Effector memory CD8-positive, alpha-beta T cell (primary cell): ENCODE measurements around the gene CHSY1.
A peak's percentile ranks its signal among the peaks of the same experiment; 100 is the strongest.

Experiments used
- ATAC-seq: fragments of 150-1000 bp; cut with Tn5 transposase; replicated peaks from 2 replicates; pipeline ENCODE4 v1.10.0; 2021; ENCODE audit warnings: mild to moderate bottlenecking, moderate library complexity
- DNase-seq, 3 experiments: peaks; one replicate each; pipeline ENCODE4 v3.0.0; 2021
- H3K27ac Mint-ChIP-seq, 2 donors: one replicate each; pipeline ENCODE4 v1.8.0; 2022; ENCODE audit warnings: mild to moderate bottlenecking in 2 of 2, mixed read lengths in 2 of 2, moderate library complexity in 2 of 2
- H3K27me3 Mint-ChIP-seq, 2 donors: one replicate each; pipeline ENCODE4 v1.8.0; 2022; ENCODE audit warnings: mixed read lengths in 2 of 2
- H3K36me3 Mint-ChIP-seq: one replicate; pipeline ENCODE4 v1.8.0; 2022; ENCODE audit warnings: mild to moderate bottlenecking, moderate library complexity, mixed read lengths; ENCODE audit not compliant: insufficient read depth
- H3K4me1 Mint-ChIP-seq, 2 donors: one replicate each; pipeline ENCODE4 v1.8.0; 2022; ENCODE audit warnings: low read depth in 2 of 2, mixed read lengths in 2 of 2
- H3K4me3 Mint-ChIP-seq, 2 donors: one replicate each; pipeline ENCODE4 v1.8.0; 2022; ENCODE audit warnings: mild to moderate bottlenecking in 2 of 2, mixed read lengths in 2 of 2, moderate library complexity in 2 of 2
- H3K9me3 Mint-ChIP-seq, 2 donors: one replicate each; pipeline ENCODE4 v1.8.0; 2022; ENCODE audit warnings: mixed read lengths in 2 of 2

CHSY1 gene

DNA sequence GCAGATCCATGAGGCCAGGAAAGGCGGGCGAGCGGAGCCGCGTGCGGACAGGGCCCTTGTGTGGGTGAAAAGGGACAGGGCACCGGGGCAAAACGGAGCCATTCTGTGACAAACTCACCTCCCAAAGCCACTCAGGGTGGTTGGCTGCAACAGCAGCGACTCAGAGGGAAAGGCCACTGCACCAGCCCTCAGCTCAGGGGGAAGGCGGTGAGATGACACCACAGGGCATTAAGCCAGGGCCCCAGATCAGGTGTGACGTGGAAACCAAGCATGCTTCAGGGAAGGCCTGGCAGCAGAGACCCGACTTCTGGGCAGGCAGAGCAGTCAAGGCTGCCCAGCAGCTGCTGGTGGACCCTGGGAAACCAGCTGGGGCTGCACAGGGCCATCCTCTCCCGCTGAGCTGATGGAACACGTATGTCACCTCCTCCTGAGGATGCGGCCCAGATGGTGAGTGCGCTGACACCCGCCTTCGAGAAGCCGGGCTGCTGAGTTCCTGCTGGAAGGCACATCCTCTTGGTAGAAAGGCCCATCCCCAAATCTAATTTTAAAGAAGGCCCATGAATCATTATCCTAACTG lies 82.3 kb downstream of the CHSY1 start:
- Mint-ChIP-seq H3K4me1 (peaks cover 10 to 25% of the 10 kb centered on the region in 2 donors), H3K36me3 (peaks cover 8% of the 10 kb centered on the region), H3K27ac (no peak overlapping the region), H3K27me3 (no peaks in the 10 kb centered on the region), H3K9me3 (peaks cover 0 to under 1% of the 10 kb centered on the region in 2 donors), H3K4me3 (no peak overlapping the region)
- DNase-seq (no peak), ATAC-seq (no peak)

DNA sequence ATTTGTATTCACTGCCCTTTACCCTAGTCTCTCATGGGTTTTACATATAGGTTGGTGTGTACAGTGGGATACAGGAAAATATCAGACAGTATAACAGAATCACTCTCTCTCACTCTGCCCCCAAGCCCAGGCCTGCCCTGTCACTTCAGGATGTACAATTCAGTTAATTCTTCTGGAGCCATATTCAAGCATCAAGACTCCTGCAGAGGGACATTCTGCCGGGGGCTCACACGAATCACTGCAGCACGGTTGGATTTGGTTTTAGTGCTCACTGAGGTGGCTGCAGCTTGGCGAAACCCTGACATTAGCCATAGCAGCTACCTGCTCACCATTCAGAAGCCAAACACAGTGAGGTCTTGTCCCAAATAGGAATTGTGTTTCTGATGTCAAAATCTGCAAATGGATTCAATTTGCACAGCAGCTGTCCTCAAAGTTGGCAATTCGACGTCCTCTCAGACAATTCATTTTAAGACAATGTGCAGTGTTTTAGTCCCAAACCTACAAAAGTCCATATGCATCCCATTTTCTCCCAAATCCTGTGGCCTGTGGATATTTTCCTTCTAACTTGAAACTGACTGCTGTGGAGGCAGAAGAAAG lies 82.9 kb downstream of the CHSY1 start:
- ATAC-seq (no peak), DNase-seq (no peak)
- no peak overlapping the region for H3K27ac Mint-ChIP-seq
- peaks cover 0 to 3% of the 10 kb centered on the region in 2 donors for H3K9me3 Mint-ChIP-seq
- H3K36me3 Mint-ChIP-seq = peaks cover 2% of the 10 kb centered on the region
- H3K4me1 Mint-ChIP-seq = peaks cover 10 to 24% of the 10 kb centered on the region in 2 donors
- H3K27me3 Mint-ChIP-seq = no peaks in the 10 kb centered on the region
- no peak overlapping the region for H3K4me3 Mint-ChIP-seq

DNA sequence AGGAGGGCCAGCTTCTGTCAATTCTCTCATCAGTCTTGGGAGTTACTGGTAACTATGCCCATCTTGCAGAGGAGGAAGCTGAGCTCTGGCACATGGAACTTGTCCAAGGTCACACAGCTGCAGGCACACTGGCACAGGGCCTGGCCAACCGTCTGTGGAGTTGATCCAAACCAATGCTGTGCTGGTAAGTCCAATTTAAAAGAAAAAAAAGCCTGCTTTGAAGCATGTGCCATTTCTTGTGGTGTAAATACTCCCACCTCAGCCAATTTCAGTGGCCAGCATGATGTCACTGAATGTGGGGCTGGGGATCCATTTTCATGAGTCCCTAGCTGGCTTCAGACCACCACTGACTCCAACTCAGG lies 83.4 kb downstream of the CHSY1 start:
- no peaks in the 10 kb centered on the region for H3K36me3 Mint-ChIP-seq
- ATAC-seq (no peak), DNase-seq (no peak)
- peak overlapping the region; percentile 41 to 70 for H3K4me3 Mint-ChIP-seq
- H3K9me3 Mint-ChIP-seq = peaks cover 0 to 5% of the 10 kb centered on the region in 2 donors
- peaks cover 10 to 22% of the 10 kb centered on the region in 2 donors for H3K4me1 Mint-ChIP-seq
- no peaks in the 10 kb centered on the region for H3K27me3 Mint-ChIP-seq
- H3K27ac Mint-ChIP-seq = peak overlapping the region; percentile 90 to 93

DNA sequence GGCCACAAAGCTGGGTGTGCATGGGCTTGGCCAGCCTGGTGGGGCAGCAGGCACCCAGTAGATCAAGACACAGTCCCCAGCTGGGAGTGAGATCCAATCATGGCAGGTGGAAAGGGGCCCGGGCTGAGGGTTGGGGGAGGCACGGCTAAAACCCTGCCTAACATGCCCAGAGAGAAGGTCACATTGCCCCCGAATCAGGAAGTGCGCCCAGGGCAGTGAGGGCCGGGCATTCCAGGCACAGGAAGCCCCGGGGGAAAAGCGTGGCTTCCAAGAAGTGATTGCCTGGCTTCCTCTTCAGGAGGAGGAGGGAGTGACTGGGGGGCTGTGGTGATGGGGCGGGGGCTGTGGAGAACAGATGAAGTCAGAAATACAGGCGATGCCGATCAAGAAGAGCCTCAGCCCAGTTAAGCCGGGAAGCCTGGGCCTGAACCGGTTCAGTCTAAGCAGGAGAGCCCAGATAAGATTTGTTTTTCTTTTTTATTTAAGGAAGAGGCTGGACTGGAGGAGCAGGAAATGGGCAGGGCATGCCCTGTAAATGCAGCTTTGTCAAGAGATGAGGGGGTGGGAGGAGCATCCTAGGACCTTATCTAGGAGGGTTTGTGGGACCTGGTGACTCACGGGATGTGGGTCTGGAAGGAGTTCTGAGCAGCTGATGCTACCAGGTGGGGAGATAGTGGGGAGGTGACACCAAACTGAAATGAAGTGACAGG lies 83.9 kb downstream of the CHSY1 start:
- DNase-seq (peak in 2 of 3 experiments; percentile 4 to 15), ATAC-seq (peak; percentile 96)
- H3K27me3 Mint-ChIP-seq = no peaks in the 10 kb centered on the region
- no peaks in the 10 kb centered on the region for H3K36me3 Mint-ChIP-seq
- H3K9me3 Mint-ChIP-seq = peaks cover 0 to 5% of the 10 kb centered on the region in 2 donors
- peak overlapping the region; percentile 41 to 70 for H3K4me3 Mint-ChIP-seq
- H3K4me1 Mint-ChIP-seq = peaks cover 10 to 22% of the 10 kb centered on the region in 2 donors
- H3K27ac Mint-ChIP-seq = peak overlapping the region; percentile 90 to 93

DNA sequence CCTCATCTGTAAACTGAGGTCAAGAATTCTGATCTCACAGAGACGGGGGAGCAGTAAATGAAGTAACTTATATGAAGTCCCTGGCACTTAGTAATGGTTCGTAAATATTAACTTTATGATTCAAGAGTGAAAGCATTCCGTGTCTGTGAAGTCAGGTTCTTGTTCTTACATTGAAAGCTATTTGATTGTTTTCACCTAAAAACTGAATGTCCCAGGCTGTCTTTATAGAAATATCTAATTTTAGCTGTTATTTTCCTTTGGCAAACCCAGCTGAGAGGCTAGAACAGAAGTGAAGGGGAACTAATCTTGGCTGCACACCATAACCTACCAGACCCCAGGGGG lies 84.5 kb downstream of the CHSY1 start:
- Mint-ChIP-seq H3K36me3 (no peaks in the 10 kb centered on the region), H3K27ac (peak overlapping the region; percentile 90 to 93), H3K27me3 (no peaks in the 10 kb centered on the region), H3K4me1 (peaks cover 10 to 20% of the 10 kb centered on the region in 2 donors), H3K9me3 (peaks cover 0 to 5% of the 10 kb centered on the region in 2 donors), H3K4me3 (peak overlapping the region; percentile 41 to 70)
- DNase-seq (no peak), ATAC-seq (no peak)

DNA sequence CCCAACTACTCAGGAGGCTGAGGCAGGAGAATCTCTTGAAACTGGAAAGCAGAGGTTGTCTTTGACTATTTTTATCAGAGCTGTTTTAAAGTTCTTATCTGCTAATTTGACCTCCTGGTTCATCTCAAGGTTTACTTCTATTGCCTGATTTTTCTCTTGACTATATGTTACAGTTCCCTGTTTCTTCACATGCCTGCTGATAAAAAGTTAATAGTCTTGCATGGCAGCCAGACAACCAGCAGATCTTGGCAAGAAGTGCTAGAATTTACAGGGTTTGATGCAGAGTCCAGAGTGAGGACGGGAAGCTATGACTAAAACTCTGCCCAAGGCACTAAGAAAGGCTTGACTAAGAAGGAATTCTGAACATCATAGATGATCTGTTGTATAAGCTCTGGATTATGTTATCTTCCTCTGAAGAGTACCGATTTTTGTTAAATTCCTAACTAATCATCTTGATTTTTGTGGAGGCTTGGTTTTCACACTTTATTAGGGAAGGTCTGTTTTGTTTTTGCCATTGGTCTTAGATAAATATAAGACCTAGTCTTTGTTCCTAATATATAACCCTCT lies 85.9 kb downstream of the CHSY1 start:
- ATAC-seq (no peak), DNase-seq (no peak)
- Mint-ChIP-seq H3K9me3 (peaks cover 0 to 5% of the 10 kb centered on the region in 2 donors), H3K4me3 (no peak overlapping the region), H3K36me3 (no peaks in the 10 kb centered on the region), H3K4me1 (peaks cover 19 to 21% of the 10 kb centered on the region in 2 donors), H3K27ac (no peak overlapping the region), H3K27me3 (no peaks in the 10 kb centered on the region)

DNA sequence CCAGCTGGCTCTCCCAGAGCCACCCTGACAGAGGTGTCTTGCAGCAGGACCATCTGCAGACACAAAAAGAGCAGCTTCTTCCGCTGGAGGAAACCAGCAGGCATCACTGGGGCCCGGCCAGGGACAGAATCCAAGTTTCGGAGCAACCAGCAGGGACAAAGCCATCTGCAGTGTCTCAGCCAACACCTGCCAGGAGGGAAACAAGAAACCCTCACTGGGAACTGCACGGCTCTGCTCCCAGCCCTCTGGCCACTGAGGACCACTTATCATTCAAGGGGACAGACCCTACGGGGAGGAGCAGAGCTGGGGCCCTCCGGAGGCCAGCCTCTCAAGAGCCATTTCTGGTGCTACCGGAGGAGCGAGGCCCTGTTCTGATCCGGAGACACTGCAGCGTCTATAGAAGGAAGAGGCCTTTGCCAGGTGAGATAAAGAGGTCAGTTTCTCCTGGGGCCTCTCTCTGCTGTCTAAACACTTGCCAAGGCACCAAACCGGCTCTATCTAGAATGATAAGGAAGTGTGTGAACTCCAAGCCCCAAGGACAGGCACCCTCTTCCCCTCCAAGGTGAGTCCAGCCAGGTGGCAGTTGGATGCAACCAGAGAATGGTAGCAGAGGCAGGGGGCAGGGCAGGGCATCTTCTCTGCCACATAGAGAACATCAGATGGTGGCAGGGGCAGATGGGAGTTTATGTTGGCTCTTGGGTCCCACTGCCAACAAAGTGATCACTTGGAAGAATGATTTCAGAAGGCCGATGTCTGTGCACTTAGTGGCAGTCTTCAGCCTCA lies 89.0 kb downstream of the CHSY1 start:
- H3K27me3 Mint-ChIP-seq = no peaks in the 10 kb centered on the region
- ATAC-seq = no peak

DNA sequence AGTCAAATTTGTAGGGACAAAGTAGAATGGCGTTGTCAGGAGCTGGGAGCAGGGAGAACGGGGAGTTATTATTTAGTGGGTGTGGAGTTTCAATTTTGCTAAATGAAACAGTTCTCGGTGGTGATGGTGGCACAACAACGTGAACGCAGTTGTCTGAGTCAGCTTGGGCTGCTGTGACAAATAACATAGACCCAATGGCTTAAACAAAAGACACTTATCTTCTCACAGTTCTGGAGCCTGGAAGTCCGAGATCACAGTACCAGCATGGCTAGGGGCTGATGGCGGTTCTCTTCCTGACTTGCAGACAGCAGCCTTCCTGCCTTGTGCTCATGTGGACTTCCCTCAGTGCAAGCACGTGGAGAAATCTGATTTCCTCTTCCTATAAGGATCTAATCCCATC lies 90.2 kb downstream of the CHSY1 start:
- H3K27me3 Mint-ChIP-seq = no peaks in the 10 kb centered on the region
- ATAC-seq = no peak
- H3K9me3 Mint-ChIP-seq = peaks cover 0 to 5% of the 10 kb centered on the region in 2 donors
- H3K27ac Mint-ChIP-seq = no peak overlapping the region
- no peak for DNase-seq
- peaks cover 3% of the 10 kb centered on the region for H3K36me3 Mint-ChIP-seq
- H3K4me1 Mint-ChIP-seq = peaks cover 7 to 25% of the 10 kb centered on the region in 2 donors
- H3K4me3 Mint-ChIP-seq = no peak overlapping the region

More for the DNA sequence above, 89.0 kb downstream of the CHSY1 start:
- Mint-ChIP-seq H3K4me1 (peaks cover 12 to 30% of the 10 kb centered on the region in 2 donors), H3K27ac (no peak overlapping the region), H3K36me3 (no peaks in the 10 kb centered on the region), H3K9me3 (peaks cover 0 to 5% of the 10 kb centered on the region in 2 donors), H3K4me3 (no peak overlapping the region)
- no peak for DNase-seq

DNA sequence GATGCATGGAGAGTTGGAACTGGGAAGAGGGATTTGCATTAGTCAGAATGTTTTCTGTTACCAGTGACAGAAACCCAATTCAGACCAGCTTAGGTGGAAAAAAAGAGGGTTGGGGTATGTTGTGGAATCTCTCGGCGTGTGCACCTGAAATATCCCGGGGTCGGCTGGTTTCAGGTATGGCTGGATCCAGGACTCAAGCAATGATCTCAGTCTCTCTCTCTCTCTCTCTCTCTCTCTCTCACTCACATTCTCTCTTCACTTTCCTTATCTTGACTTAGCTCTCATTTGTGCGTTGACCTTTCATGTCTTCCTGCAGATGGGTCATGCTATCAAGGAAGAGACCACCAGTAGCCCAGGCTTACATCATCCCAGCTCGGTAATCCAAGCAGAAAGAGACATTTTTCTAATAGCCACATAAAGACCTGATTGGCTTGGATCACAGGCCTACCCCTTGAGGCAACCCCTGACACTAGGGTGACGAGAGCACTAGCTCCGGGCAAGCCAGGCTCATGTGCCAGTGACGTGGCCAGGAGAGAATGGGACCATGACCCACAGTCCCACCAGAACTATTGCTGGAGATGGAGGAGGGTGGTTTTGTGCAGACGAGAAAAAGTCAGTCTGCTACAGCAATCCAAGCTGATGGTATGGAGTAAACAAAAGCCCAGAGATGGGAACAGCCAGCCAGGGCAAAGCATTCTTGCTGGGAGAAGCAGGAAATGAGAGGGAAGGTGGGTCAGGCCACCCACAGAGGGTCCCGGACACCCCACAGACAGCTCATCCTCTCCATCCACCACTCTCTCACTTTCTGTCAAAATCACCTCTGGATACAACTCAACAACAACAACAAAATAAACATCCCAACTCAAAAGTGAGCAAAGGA lies 91.7 kb downstream of the CHSY1 start:
- peak overlapping the region in 1 of 2 donors; percentile 1 for H3K27ac Mint-ChIP-seq
- ATAC-seq (no peak), DNase-seq (no peak)
- no peak overlapping the region for H3K4me3 Mint-ChIP-seq
- peaks cover 0 to 5% of the 10 kb centered on the region in 2 donors for H3K9me3 Mint-ChIP-seq
- H3K4me1 Mint-ChIP-seq = peaks cover 7 to 25% of the 10 kb centered on the region in 2 donors
- no peaks in the 10 kb centered on the region for H3K27me3 Mint-ChIP-seq
- H3K36me3 Mint-ChIP-seq = peaks cover 3% of the 10 kb centered on the region

DNA sequence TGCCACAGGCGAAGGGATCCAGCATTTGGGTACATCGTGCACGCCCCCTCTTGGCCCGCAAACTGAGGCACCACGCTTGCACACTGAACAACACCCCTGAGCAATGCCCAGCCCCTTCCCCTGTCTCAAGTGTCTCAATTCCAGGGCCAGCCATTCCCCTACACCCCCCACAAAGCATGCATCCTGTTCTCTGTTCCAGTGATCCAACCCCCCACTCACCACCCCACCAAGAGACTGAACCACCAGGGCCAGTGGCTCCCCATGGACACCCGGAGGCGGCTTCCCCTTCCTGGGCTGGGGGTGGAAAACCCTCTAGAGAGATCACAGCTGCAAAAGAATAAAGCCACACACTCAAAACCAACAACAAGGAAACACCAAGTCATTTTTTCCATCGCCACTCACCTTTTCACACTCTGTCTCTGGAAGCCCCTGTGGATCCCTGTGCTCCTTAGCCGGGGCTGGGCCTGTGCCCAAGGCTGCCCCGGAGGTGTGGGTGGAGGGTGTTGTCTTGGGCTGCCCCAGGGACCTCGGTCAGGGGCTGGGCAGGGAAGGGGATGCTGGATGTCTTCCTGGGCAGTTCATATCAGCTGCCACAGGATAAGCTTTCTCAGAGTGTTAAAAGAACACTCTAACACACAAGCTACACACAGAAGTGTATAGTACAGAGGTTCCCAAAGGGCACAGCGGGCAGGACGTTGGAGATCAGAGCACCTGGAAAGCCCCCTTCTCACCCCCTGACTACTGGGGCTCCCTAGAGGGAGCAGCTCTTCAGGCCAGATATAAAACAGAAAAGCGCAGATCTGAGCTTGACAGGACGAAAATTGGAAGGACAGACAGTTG lies 92.5 kb downstream of the CHSY1 start:
- Mint-ChIP-seq H3K27me3 (no peaks in the 10 kb centered on the region), H3K27ac (peak overlapping the region; percentile 1 to 13), H3K9me3 (peaks cover 0 to 2% of the 10 kb centered on the region in 2 donors), H3K4me3 (no peak overlapping the region), H3K36me3 (peaks cover 3% of the 10 kb centered on the region), H3K4me1 (peaks cover 7 to 25% of the 10 kb centered on the region in 2 donors)
- no peak for ATAC-seq
- DNase-seq = no peak

DNA sequence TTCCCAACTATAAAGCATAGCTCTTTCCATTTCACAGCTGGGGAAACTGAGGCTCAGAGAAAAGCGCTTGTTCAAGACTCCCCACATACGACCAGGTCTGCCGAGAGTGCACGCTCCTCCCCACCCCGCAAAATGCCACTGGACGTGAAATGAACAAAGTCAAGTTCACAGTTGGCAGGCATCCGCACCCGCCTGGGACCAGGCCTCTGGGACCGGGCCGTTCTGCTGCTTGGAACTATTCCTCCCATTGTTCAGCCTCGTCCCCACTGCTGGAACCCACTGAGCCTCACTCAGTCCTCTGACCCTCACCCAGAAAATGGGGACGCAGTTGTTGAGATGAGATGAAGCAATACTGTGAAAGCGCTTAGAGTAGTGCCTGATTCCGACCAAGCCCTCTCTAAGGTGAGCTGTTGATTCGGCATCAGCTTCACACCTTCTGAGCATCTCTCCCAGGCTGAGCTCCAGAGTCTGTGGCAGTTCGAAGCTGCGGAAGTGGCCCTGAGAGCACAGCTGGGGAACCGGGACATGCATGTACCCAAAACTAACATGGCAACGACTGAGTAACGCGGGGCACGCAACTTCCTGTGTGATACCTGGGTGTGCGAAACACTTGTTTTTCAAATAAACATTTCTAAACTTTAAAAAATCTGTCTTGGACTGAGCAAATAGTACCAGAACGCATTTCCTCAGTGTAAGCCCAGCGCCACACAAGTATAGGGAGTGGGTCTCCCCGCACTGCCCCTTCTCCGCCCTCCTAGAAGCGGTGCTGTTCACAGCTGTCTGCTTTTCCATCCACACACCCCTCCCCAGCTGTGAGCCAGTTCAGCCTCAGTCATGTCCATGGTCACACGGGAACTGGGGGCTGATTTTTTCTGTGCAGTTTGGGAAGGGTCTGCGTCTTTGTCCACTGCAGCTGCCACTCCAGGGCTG lies 93.4 kb downstream of the CHSY1 start:
- H3K4me1 Mint-ChIP-seq = peaks cover 9 to 25% of the 10 kb centered on the region in 2 donors
- ATAC-seq = no peak
- DNase-seq = no peak
- no peak overlapping the region for H3K4me3 Mint-ChIP-seq
- no peaks in the 10 kb centered on the region for H3K9me3 Mint-ChIP-seq
- peaks cover 3% of the 10 kb centered on the region for H3K36me3 Mint-ChIP-seq
- H3K27me3 Mint-ChIP-seq = no peaks in the 10 kb centered on the region
- peak overlapping the region in 1 of 2 donors; percentile 13 for H3K27ac Mint-ChIP-seq
